ENCODE measurements around the gene COL4A2.
"Not testable (repeated sequence)": the region's sequence is repeated elsewhere in the genome, so short reads cannot be mapped to it uniquely, and the experiment has no call there.

COL4A2 gene

DNA sequence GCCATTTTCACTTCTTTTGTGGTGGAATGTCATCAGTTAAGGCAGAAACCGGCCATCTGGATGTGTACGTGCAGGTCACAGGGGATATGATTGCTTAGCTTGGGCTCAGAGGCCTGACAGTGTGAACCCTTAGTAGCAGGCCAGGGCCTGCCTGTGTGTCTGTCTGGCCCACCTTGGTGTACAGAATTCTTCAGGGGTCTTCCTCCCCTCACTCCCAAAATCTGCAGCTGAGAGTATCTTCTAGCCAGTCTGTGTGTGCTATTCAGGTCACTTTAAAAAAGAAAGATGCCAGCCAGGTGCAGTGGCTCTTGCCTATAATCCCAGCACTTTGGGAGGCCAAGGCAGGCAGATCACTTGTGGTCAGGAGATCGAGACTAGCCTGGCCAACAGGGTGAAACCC, 179.8 kb downstream of the COL4A2 start:
- DNase-seq (ENCODE audit: low read depth in 3 of 3, low spot score in 1 of 3): not testable (repeated sequence)

DNA sequence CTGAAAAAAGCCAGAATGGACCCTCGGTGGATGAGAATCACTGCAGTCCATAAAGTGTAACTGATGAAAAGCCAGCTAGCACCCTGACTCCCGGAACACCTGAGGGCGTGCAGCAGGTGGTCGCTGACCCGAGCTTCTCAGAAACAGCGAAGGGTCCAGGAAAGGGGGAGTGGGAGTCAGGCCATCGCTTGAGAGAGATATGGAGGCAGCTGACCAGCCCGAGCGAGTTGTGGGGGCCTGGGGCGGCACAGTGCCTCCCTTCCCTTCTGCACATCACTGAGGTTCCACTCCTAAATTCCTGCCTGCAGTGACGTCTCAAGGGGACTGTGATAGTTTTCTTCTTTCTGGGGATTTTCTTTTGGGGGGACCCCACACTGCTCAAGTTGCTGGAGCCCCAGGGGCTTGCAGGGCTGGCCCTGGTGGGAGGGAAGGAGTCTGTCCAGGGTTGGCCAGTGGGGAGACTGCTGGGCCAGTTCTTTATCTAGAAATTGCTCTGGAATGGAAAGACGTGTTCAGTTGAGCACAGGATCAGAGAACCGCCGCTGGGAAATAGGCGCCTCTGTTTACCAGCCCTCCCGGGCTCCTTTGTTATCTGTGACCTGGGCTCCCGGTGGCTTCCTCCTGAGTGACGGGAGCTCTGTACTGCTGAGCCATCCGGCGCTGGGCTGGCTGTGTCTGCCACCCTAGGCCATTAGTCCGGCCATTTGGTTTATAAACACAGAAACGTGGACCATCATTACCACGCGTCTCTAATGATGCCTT, 183.1 kb downstream of the COL4A2 start:
- no peak for DNase-seq (ENCODE audit: low read depth in 3 of 3, low spot score in 1 of 3)

DNA sequence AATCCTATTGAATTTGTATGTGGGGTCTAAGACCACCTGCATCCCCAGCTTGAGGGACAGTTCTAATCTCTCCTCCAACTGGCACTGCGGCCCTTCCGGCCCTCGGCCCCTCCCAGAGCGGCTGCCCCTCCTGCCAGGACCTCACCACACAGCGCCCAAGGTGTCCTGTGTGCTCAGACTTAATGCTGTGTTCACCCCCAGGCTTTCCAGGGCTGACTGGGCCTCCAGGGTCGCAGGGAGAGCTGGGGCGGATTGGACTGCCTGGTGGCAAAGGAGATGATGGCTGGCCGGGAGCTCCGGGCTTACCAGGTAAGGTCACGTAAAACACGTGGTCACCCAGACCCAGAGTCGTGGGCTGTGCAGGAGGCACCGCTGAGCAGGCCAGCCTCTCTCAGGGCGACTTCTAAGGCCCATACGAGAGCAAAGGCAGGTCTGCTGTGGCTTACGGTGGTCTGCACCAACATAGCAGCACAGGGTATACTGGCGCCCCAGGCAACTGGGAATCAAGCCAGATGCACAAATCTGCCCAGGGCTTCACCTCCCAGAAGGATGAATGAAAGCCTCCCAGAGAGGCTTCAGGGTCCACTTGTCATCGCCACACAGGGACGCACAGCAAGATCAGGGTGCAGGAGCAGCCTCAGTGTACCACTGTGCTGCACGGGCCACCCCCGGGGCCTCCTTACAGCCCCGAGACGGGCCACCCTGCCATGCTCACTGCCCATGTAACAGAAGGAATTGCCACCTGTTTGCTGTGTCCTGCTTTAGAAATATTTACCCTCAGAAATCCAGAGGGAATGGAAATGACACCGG, 185.0 kb downstream of the COL4A2 start:
- no peak for DNase-seq (ENCODE audit: low read depth in 3 of 3, low spot score in 1 of 3)

DNA sequence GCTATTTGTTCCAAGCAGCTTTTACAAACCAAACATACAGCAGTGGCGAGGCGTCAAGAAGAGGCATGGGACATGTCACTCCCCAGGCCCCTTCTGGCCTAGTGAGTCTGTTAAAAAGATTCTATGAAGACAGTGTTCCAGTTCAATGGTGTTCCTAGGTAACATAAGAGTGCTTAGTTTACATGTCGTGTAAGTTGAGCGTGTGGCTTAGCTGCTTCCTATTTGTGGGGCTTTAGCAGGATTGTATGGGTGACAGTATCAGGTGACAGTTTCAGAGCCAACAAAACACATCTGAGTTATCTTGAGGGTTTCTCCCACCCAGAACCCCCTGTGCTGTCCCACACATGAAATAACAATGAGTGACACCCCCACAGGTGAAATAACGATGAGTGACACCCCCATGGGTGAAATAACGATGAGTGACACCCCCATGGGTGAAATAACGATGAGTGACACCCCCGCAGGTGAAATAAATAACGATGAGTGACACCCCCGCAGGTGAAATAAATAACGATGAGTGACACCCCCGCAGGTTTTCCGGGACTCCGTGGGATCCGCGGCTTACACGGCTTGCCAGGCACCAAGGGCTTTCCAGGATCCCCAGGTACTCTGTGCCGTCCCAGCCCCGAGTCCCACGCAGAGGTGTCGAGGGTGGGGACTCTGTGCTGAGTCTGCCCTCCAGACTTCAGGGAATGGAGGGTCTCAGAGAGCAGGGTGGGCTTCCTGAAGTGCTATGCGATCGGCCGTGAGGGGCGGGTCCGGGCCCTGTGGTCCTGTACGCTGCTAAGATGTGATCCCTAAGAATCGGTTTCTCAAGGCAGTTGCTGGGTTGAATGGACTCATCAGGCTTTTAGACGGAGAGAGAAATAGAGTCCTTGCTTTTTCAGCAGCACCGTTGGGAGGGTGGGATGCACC, 185.9 kb downstream of the COL4A2 start:
- no peak for DNase-seq (ENCODE audit: low read depth in 3 of 3, low spot score in 1 of 3)

DNA sequence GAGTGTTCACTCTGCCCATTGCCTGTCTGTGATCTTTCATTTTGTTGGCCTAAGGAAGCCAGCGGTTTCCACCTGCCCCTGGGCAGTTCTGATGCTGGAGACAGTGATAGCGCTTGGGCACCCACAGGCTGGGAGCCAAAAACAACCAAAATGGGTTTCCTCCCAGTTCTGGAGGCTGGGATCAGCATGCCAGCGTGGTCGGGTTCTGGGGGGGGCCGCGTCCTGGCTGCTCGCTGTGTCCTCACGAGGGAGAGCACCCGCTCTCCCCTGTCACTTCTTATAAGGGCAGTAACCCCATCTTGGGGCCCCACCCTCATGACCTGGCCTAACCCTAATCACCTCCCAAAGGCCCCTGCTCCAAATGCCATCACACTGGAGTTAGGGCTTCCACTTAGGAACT, 186.5 kb downstream of the COL4A2 start:
- DNase-seq (ENCODE audit: low read depth in 3 of 3, low spot score in 1 of 3): no peak

DNA sequence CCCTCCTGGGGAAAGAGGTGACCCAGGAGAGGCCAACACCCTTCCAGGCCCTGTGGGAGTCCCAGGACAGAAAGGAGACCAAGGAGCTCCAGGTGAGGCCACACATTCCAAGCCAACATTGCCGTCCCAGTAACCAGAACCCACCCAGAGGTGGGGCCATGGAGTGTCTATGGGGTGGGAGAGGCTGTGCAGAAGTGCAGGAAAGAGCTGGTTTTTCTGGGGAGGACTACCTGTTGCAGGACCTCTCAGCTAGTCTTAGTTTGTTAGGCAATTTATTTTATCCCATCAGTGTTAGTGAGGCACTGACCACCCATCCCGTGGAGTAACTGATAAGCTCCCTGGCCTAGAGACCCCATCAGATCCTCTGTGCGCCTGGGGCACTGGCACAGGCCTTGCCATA, 188.3 kb downstream of the COL4A2 start:
- DNase-seq (ENCODE audit: low read depth in 3 of 3, low spot score in 1 of 3): no peak

DNA sequence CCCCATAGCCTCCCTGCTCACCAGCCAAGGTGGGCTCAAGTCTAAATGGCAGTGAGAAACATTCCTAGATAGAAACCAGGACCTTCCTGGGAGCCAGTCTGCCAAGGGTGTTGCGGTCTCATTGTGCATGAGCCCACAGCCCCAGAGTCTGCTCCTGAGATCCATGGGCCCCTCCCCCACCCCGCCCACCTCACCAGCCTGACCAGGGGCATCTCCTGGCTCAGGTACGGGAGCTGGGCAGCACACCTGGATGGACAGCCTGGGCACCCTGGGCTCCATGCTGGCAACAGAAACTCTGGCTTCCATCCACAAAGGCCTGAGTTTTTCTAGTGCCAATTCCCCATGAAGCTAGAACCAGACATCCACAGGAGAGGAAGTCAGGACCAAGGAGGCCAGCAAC, 188.8 kb downstream of the COL4A2 start:
- no peak for DNase-seq (ENCODE audit: low read depth in 3 of 3, low spot score in 1 of 3)

DNA sequence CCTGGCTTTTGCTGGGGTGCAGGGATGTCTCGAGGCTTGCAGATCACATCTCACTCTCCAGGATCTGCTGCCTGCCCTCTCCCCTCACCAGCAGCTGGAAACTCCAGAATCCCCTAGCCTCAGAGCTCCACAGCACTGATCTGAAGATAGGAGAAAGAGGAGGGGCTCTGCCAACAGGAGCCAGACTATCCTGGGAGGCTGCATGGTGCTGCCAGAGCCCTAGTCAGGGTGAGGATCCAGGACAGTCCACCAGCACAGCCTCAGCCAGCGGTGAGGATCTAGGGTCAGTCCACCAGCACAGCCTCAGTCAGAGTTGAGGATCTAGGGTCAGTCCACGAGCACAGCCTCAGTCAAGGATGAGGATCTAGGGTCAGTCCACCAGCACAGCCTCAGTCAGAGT, 189.2 kb downstream of the COL4A2 start:
- no peak for DNase-seq (ENCODE audit: low read depth in 3 of 3, low spot score in 1 of 3)

DNA sequence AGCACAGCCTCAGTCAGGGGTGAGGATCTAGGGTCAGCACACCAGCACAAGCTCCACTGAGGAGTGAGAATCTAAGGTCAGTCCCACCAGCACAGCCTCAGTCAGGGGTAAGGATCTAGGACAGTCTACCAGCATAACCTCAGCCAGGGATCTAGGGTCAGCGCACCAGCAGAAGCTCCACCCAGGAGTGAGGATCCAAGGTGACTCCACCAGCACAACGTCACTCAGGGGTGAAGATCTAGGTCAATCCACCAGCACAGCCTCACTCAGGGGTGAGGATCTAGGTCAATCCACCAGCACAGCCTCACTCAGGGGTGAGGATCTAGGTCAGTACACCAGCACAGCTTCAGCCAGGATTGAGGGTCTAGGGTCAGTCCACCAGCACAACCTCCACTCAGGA, 189.9 kb downstream of the COL4A2 start:
- no peak for DNase-seq (ENCODE audit: low read depth in 3 of 3, low spot score in 1 of 3)

DNA sequence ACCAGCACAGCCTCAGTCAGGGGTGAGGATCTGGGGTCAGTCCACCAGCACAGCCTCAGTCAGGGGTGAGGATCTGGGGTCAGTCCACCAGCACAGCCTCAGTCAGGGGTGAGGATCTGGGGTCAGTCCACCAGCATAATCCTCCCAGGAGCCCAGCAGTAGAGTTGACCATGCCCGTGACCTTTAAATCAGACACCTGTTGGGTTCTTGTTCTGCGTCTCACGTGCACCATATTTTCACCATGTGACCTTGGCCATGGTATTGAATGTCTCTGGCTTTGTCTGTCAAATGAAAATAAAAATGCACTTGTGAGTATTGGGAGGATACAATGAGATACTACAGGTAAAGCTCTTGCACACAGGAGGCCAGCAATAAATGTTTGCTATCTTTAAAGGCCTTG, 190.8 kb downstream of the COL4A2 start:
- not testable (repeated sequence) for DNase-seq (ENCODE audit: low read depth in 3 of 3, low spot score in 1 of 3)

DNA sequence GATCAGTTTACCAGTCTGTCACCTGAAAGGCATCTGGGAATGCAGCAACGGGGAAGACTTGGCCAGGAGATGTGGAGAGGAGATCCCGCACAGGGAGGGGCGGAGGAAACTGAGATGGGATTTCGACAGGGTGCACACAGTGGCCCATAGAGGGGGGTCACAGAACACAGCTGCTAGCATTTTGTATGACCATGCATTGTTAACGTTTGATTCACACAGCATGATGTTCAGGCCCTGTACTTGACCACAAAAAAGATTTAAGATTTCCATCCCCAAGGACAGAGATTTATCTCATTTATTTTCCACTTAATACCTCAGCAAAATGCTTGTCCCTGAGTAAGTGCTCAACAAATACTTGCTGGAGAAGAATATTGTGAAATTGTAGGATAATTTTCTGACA, 191.2 kb downstream of the COL4A2 start:
- no peak for DNase-seq (ENCODE audit: low read depth in 3 of 3, low spot score in 1 of 3)

DNA sequence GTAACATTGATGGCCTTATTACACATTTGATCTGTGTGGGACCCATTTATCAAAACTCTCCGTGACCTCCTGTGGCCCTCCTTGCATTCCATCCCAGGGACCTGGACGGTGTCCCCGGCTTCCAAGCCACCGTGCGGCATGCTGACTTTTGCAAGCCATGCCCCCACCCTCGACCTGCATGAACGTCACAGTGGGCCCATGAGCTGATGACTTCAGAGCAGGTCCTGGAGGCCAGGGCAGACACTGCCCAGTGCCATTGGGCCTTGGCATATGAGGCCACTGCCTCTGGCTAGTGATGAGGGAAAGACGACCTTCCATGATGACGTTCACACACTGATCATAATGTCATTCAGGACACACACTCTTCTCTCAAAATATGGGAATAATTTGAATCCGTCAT, 191.7 kb downstream of the COL4A2 start:
- DNase-seq (ENCODE audit: low read depth in 3 of 3, low spot score in 1 of 3): no peak

DNA sequence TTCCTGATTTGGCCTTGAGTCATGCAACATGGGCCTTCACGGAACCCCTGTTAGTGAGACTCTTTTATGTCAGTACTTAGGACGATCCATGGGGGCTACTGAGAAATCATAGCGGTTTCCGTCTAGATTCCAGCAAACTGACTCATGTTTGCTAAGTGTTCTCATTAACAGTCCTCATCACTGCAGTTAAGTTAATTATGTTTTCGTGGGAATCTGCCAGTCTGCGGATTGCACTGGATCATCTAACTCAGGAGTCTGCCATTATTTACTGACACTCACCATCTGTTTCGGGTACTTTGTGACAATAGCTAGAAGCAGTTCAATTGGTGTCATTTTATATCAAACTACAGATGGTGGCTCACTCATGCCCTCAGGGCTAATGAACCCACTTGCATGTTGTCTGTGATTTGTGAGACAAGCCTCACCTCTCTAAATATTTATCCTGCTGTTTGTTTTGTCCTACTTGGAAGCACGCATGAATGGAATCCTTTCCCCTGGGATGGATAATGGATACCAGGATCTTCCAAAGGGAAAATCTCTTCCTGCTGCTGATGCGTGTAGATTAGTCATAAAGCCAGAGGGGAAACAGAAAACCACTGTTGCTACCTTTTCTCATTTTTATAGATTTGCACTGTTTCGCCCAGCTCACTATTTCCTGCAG, 192.7 kb downstream of the COL4A2 start:
- no peak for DNase-seq (ENCODE audit: low read depth in 3 of 3, low spot score in 1 of 3)

DNA sequence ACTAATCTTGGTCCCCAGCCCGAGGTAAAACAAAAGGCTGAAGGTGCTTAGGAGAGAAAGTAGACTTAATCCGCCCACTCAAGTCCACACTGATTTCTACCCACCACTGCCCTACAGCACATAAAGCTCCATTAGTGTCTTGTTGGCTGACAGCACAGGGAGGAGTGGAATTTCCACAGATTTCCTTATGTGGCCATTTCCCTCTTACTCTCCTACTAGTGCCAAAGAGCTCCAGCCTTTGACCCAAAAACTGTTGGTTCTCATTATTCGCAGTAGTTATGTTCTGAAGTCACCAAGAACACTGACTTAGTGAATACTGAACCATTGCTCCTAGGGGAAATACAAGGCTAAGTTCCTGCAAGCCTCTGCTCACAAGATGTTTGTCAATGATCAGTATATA, 193.3 kb downstream of the COL4A2 start:
- DNase-seq (ENCODE audit: low read depth in 3 of 3, low spot score in 1 of 3): no peak

DNA sequence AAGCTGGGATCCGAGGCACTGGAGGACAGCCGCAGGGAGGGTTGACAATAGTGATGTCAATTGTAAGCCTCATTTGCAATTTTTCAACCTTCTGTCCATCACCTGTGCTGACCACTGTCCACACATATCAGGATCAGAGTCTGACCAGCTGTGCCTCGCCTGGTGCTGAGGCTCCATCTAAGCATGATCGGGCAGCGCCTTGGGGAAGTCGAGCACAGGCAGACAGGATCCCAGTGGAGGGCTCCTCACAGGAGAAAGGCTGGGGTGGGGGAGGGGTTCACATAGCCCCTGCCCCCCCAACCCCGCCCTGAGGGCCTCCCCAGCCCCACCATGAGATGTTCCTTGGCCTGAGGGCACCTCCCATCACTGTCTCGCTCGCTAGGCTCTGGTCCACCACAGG, 194.1 kb downstream of the COL4A2 start:
- DNase-seq (ENCODE audit: low read depth in 3 of 3, low spot score in 1 of 3): no peak

DNA sequence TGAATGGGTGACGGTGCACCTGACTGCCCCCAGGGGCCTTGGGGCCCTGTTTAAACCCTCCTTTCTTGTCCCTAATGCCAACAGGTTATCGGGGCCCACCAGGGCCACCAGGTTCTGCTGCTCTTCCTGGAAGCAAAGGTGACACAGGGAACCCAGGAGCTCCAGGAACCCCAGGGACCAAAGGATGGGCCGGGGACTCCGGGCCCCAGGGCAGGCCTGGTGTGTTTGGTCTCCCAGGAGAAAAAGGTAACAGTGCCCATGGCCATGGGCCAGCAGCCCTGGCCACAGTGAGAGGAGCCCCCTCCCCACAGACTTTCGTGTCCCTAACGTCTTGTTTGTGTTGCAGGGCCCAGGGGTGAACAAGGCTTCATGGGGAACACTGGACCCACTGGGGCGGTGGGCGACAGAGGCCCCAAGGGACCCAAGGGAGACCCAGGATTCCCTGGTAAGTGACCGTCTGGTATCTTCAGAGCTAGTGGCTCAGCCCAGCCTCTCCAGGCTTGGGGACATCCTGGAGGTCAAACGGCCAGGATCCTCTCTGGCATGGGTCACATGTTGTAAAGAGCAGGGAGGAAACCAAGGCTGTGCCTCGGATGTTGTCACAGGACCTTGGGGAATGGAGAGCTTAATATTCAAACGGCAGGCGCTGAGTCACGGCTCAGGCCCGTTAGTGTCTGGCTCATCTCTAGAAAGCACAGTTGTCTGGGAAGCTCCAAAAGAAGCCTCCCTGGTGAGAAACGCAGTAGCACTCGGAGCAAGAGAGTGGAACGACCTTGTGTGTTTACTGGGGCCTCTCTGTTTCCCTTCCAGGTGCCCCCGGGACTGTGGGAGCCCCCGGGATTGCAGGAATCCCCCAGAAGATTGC, 196.2 kb downstream of the COL4A2 start:
- no peak for DNase-seq (ENCODE audit: low read depth in 3 of 3, low spot score in 1 of 3)

DNA sequence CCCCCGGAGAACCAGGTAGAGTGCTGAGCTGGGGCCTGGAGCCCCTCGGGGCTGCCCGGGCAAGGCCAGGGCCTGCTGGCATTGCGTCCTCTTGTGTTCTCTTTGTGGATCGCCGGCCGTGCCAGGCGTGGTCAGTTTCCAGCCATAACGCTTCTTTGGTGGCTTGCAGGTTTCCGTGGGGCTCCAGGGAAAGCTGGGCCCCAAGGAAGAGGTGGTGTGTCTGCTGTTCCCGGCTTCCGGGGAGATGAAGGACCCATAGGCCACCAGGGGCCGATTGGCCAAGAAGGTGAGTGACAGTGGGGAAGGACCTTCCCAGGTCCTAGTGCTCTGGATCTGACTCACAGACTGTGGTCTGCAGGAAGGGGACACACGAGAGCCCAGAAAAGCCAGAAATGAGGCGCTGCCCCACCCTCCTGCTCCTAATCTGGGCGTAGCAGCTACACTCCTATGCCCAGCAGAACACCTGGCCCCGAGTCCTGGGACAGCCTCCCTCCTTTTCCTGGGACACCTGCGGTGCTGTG, 197.0 kb downstream of the COL4A2 start:
- no peak for DNase-seq (ENCODE audit: low read depth in 3 of 3, low spot score in 1 of 3)

DNA sequence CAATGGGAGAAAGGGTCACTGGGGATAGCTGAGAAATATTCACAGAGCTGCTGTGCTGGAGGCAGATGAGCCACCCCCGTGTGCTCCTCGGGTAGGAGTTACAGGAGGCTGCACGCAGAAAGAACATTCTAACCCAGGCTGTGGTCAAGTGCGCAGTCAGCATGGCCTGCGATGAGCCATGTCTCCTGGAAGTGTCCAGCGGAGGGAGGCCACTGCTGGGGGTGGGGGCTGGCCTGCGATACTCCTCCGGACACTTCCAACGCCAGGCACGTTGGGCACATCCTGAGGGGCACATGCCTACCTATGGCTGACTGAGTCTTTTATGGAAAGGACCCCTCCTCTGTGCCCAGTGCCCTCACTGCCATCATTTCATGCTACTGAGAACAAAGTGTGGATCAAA, 198.5 kb downstream of the COL4A2 start:
- no peak for DNase-seq (ENCODE audit: low read depth in 3 of 3, low spot score in 1 of 3)

DNA sequence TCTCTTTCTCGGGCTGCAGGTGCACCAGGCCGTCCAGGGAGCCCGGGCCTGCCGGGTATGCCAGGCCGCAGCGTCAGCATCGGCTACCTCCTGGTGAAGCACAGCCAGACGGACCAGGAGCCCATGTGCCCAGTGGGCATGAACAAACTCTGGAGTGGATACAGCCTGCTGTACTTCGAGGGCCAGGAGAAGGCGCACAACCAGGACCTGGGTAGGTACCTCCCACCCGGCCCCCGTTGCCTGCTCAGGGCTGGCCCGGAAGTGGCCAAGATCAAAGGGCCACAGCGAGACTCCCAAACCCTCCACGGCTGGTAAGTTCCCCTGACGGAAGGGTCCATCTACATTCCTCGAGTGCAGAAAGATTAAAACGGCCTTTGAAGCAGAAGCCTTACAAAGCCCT, 199.3 kb downstream of the COL4A2 start:
- DNase-seq (ENCODE audit: low read depth in 3 of 3, low spot score in 1 of 3): no peak

Measured in stimulated activated CD4-positive, alpha-beta T cell treated with anti-CD3 and anti-CD28 coated beads, TNF-alpha, amount 100 ng/mL, for 1 hour (primary cell).